GM19238 (cell line): ENCODE data around the gene BRCA1.
"Not testable (repeated sequence)": the region's sequence is repeated elsewhere in the genome, so short reads cannot be mapped to it uniquely, and the experiment has no call there.

Source experiments
- DNase-seq: peaks from one replicate; pipeline ENCODE4 v3.0.0; 2011; ENCODE audit warnings: low spot score; ENCODE audit not compliant: insufficient read length

Gene BRCA1

DNA sequence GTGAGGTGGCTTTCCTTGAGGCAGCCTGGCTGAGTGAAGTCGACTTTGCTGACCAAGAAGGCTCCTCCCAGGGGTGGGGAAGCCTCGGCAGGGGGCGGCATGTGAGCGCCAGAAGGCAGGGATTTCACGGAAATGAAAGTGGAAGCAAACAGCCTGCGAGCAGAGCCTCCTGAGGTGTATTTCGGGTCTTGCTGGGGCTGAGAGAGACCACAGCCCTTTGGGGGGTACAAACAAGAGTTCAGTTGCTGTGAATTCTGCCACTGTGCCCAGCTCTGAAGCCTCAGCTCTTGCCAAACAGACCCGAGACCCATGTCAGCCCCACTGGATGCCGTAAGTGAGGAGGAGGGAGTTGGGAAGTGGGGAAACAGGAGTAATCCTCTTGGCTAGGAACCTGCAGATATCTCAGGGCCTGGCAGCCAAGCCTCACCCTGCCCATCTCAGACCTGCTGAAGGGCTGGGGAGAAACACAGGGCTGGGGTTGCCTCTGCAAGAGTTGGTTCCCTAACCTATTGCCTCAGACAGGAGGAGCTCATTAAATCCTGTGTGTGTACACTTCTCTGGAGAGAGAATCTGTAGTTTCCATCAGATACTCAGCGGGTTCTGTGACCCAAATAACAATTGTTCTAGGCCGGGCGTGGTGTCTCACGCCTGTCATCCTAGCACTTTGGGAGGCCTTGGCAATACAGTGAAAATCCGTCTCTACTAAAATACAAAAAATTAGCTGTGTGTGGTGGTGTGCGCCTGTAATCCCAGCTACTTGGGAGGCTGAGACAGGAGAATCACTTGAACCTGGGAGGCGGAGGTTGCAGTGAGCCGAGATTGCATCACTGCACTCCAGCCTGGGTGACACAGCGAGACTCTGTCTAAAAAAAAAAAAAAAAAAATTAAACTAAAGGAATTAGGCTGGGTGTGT, 118.3 kb downstream of the BRCA1 start, which contains the start of gene IFI35:
Gene IFI35, plus strand, starts transcription at position 146 of the 913 bp plus-strand sequence. Its CDS starts 164 bp downstream, at position 310.
- peak; percentile 87 for DNase-seq

DNA sequence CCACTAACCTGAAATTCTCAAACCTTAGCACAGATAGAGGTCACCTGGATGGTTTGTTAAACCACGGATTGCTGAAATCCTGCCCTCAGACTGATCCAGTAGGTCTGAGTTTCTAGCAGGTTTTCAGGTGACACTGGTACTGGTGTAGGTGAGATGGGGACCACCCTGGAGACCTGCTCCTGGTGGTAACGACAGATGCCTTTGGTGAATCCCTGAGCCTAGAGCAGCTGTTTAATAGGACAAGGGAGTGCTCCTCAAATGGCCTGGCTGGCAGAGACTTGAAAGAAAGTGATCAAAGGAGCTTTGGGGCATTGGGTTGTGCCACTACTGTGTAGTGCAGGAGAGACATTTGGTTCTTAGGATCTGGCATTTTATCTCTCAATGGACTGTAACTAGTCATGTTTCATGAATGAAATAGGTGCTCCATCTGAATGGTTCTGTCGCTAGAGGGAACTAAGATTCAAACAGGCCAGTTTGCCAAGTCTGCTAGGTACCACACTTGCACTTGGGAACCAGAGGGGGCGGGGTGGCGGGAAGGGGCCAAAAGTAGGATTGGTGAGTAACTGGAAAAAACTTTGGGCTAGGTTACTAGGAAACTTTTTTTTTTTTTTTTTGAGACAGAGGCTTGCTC, 121.5 kb downstream of the BRCA1 start:
- no peak for DNase-seq

DNA sequence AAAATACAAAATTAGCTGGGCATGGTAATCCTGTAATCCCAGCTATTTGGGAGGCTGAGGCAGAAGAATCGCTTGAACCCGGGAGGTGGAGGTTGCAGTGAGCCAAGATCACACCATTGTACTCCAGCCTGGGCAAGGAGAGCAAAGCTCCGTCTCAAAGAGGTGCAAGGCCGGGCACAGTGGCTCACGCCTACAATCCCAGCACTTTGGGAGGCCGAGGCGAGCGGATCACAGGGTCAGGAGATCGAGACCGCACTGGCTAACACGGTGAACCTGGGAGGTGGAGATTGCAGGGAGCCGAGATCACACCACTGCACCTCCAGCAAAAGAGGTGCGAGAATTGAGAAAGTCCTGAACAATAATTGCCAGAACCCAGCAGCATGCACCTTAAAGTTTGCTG, 124.3 kb downstream of the BRCA1 start:
- not testable (repeated sequence) for DNase-seq

DNA sequence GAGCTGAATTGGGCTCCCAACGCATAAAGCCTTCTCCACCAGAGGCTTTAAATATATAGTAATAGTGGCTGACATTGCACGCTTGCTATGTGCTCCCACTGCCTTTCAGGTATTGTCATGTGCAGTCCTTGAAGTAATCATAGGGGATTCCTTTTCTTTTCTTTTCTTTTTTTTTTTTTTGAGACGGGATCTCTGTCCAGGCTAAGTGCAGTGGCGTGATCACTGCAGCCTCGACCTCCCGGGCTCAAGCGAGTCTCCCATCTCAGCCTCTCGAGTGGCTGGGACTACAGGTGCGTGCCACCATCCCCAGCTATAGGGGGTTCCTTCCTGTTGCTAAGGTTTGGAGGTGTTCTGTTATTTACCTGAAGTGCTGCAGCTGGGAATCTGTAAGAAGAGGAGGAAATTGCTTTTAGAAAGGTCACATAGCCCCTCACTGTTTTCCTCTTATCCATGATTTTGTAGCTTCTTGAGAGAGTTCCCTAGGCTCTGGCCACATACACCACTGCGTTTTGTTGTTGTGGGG, 126.1 kb downstream of the BRCA1 start:
- DNase-seq: no peak

DNA sequence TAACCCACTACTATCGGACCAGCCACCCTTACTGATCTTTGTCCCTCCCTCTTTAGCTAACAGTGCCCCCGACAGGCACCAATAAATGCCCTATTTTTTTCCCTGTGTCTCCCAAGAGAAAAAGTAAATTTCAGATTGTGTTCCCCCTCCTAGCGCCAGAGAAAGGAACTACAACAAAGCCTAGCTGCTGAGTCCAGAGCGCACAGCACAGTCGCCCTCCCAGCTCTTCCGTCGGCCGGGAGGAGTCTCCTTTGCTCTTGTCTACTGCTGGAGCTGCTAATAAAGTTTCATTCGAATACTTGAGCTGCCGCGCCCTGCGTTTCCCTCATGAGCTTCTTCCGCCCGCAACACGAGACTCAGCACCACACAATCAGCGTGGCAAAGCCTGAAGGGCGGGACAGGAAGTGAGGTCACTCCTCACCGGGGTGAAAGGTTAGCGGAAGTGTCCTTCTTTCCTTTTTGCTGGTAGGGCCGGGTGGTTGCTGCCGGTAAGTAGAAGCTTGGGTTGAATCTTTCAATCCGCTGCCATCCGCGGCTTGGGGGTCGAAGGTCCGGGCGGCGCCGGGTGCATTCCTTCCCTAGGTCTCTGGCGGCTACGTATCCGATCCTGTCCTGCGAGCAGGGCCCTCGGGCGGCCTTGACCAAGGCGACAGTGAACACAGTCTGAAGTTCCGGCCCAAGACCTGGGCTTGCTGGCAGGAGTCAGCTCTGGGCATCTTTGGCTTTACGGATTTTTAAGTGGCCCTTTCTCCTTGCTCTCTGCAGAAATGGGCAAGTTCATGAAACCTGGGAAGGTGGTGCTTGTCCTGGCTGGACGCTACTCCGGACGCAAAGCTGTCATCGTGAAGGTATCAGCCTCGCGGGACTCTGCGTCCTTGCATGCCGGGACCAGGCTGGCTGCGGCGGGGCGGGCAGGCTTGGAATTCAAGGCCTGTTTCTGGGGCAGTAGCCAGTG, 126.9 kb downstream of the BRCA1 start, which contains the start of gene RPL27:
Gene RPL27, plus strand, starts transcription at position 436 of the 955 bp plus-strand sequence. Its CDS starts 332 bp downstream, at position 768.
- DNase-seq: peak; percentile 90

DNA sequence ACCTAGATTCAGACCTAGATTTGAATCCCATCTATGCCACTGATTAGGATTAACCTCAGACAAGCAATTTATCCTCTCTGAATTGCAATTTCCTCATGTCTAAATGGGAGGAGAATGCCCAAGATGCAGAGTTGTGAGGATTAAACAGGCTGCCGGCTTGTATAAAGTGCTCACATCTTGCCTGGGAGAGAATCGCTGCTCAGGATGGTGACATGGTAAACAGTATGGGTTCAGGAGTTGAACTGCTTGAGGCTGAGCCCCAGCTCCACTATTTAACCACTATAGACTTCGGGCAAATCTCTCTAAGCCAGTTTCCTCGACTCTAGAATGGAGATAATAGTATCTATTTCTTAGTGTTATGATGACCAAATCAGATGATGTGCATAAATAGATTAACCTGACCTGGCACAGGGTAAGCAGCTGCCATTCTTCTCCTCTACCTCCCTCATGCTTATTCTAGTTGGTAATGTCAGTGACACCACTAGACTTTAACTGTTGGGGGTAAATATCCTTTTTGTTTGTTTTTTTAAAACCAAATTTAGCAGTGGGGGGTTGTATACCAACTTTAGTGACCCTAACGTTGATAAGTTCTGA, 127.7 kb downstream of the BRCA1 start:
- DNase-seq: no peak
